Skeletal muscle tissue (tissue), 4 donors: Measurements from ENCODE around the gene LTF. TPM values are rescaled to one million over a fixed set of nuclear protein-coding genes. Genes with fewer than 3 reads are reported as not detected.
A peak's percentile ranks its signal among the peaks of the same experiment; 100 is the strongest.
"Not testable (repeated sequence)": the region's sequence is repeated elsewhere in the genome, so short reads cannot be mapped to it uniquely, and the experiment has no call there.

Experiments used
- H3K27ac ChIP-seq: one replicate; pipeline ENCODE4 v1.7.0; 2013; ENCODE audit warnings: mild to moderate bottlenecking, low read depth, low read length, inconsistent platforms
- H3K27me3 ChIP-seq, 3 donors: one replicate each; pipeline ENCODE4 v1.7.0; 2013; ENCODE audit warnings: low read length in 3 of 3; ENCODE audit not compliant: control insufficient read depth in 3 of 3, insufficient read depth in 3 of 3
- H3K36me3 ChIP-seq, 3 donors: one replicate each; pipeline ENCODE4 v1.7.0; 2013; ENCODE audit warnings: low read length in 3 of 3; ENCODE audit not compliant: control insufficient read depth in 3 of 3, insufficient read depth in 3 of 3
- H3K4me1 ChIP-seq, 3 donors: one replicate each; pipeline ENCODE4 v1.7.0; 2013; ENCODE audit warnings: low read length in 3 of 3, mild to moderate bottlenecking in 3 of 3; ENCODE audit not compliant: control insufficient read depth in 3 of 3, insufficient read depth in 3 of 3
- H3K4me3 ChIP-seq, 3 donors: one replicate each; pipeline ENCODE4 v1.7.0; 2013; ENCODE audit warnings: low read length in 3 of 3
- H3K9ac ChIP-seq, 3 donors: one replicate each; pipeline ENCODE4 v1.7.0; 2013; ENCODE audit warnings: low read length in 3 of 3, mild to moderate bottlenecking in 3 of 3, moderate library complexity in 2 of 3, low read depth in 1 of 3
- H3K9me3 ChIP-seq, 3 donors: one replicate each; pipeline ENCODE4 v1.7.0; 2013; ENCODE audit warnings: low read length in 3 of 3; ENCODE audit not compliant: control insufficient read depth in 3 of 3
- total RNA-seq: library from RNA; depleted of rRNA; stranded (reverse); fragments of >200 nt; gene quantifications from one replicate; pipeline ENCODE4 v1.2.3, GENCODE V29; 2014
- donor health status: Osteomylitis.

LTF gene
- total RNA-seq, 1 donor from 2014 or later: 3.1 TPM

- no peaks in the 10 kb centered on the region for H3K9me3 ChIP-seq
- H3K36me3 ChIP-seq: no peaks in the 10 kb centered on the region
- H3K27ac ChIP-seq: peak overlapping the region; percentile 78
- H3K4me3 ChIP-seq: peak overlapping the region; percentile 48 to 60 (median 53)
- H3K4me1 ChIP-seq: peaks cover 20 to 34% (median 22%) of the 10 kb centered on the region in 3 donors
- no peaks in the 10 kb centered on the region for H3K27me3 ChIP-seq
- peak overlapping the region; percentile 54 to 77 (median 62) for H3K9ac ChIP-seq
These were observed 56.7 kb downstream of the LTF start for GRCh38 chr3:46407970-46408369.

- H3K27ac ChIP-seq: peak within 1 kb of the TSS; percentile 78
- H3K27me3 ChIP-seq: no peaks in the 10 kb centered on the region
- no peaks in the 10 kb centered on the region for H3K9me3 ChIP-seq
- peak within 1 kb of the TSS; percentile 54 to 77 (median 62) for H3K9ac ChIP-seq
- peak within 1 kb of the TSS; percentile 48 to 60 (median 53) for H3K4me3 ChIP-seq
- no peaks in the 10 kb centered on the region for H3K36me3 ChIP-seq
- H3K4me1 ChIP-seq: peaks cover 20 to 29% (median 22%) of the 10 kb centered on the region in 3 donors
These were observed 57.7 kb downstream of the LTF start, which contains the start of the genes CCR5AS and CCRL2 for GRCh38 chr3:46406788-46407611. Gene CCR5AS, minus strand, starts transcription at chr3:46407066. Gene CCRL2, plus strand, starts transcription at chr3:46407259. Its CDS starts 821 bp downstream, at chr3:46408080.

GRCh38 chr3:46406443-46406787 lies 58.3 kb downstream of the LTF start:
- Histone ChIP-seq H3K27ac (peak overlapping the region; percentile 78), H3K4me1 (peaks cover 20 to 29% (median 22%) of the 10 kb centered on the region in 3 donors), H3K36me3 (no peaks in the 10 kb centered on the region), H3K9ac (peak overlapping the region in 1 of 3 donors; percentile 77), H3K27me3 (no peaks in the 10 kb centered on the region), H3K9me3 (no peaks in the 10 kb centered on the region), H3K4me3 (peak overlapping the region in 1 of 3 donors; percentile 13)

GRCh38 chr3:46405301-46406019 lies 59.2 kb downstream of the LTF start:
- Histone ChIP-seq H3K9ac (no peak overlapping the region), H3K4me1 (peaks cover 20 to 29% (median 22%) of the 10 kb centered on the region in 3 donors), H3K9me3 (no peaks in the 10 kb centered on the region), H3K36me3 (no peaks in the 10 kb centered on the region), H3K4me3 (no peak overlapping the region), H3K27me3 (no peaks in the 10 kb centered on the region), H3K27ac (peak overlapping the region; percentile 78)

- not testable (repeated sequence) for H3K27ac ChIP-seq, H3K4me3 ChIP-seq, H3K9ac ChIP-seq, H3K36me3 ChIP-seq, H3K9me3 ChIP-seq, H3K27me3 ChIP-seq
- H3K4me1 ChIP-seq: peaks cover 14 to 20% (median 16%) of the 10 kb centered on the region in 3 donors
These were observed 61.8 kb downstream of the LTF start for GRCh38 chr3:46402902-46403301.

GRCh38 chr3:46401579-46401978 lies 63.1 kb downstream of the LTF start:
- Histone ChIP-seq H3K9me3 (no peaks in the 10 kb centered on the region), H3K4me1 (peaks cover 5 to 16% (median 11%) of the 10 kb centered on the region in 3 donors), H3K4me3 (no peak overlapping the region), H3K27me3 (no peaks in the 10 kb centered on the region), H3K27ac (no peak overlapping the region), H3K36me3 (no peaks in the 10 kb centered on the region), H3K9ac (no peak overlapping the region)

GRCh38 chr3:46400846-46401245 lies 63.9 kb downstream of the LTF start:
- Histone ChIP-seq H3K4me1 (peaks cover 1 to 17% (median 16%) of the 10 kb centered on the region in 3 donors), H3K27me3 (no peaks in the 10 kb centered on the region), H3K27ac (no peak overlapping the region), H3K4me3 (no peak overlapping the region), H3K9ac (no peak overlapping the region), H3K9me3 (no peaks in the 10 kb centered on the region), H3K36me3 (no peaks in the 10 kb centered on the region)

GRCh38 chr3:46400000-46400734 lies 64.5 kb downstream of the LTF start:
- Histone ChIP-seq H3K27me3 (no peaks in the 10 kb centered on the region), H3K36me3 (no peaks in the 10 kb centered on the region), H3K9ac (no peak overlapping the region), H3K27ac (no peak overlapping the region), H3K9me3 (no peaks in the 10 kb centered on the region), H3K4me3 (no peak overlapping the region), H3K4me1 (peaks cover 0 to 16% (median 13%) of the 10 kb centered on the region in 3 donors)

- Histone ChIP-seq H3K27me3 (no peaks in the 10 kb centered on the region), H3K9me3 (no peaks in the 10 kb centered on the region), H3K27ac (no peak overlapping the region), H3K4me3 (no peak overlapping the region), H3K36me3 (no peaks in the 10 kb centered on the region), H3K4me1 (peaks cover 0 to 16% (median 13%) of the 10 kb centered on the region in 3 donors), H3K9ac (no peak overlapping the region)
These were observed 65.1 kb downstream of the LTF start for GRCh38 chr3:46399557-46399956.
